ENCODE measurements around the gene MED7. TPM values are rescaled to one million over a fixed set of nuclear protein-coding genes. Genes with fewer than 3 reads are reported as not detected.

Gene MED7
- total and polyA plus RNA-seq, 2 of the 8 experiments (the other 6 are each of a cell fraction or from before 2014, with no cell fraction given): 6.9 to 9.5 TPM

- no peak for TF ChIP-seq CHD2 (IDR thresholded peaks at IDR 0.05; ENCODE audit: low read length)
Measured at GRCh38 chr5:157188270-157188669, 45.6 kb upstream of the MED7 start (continued).
